ENCODE data around the gene FUNDC2.
"Not testable (repeated sequence)": the region's sequence is repeated elsewhere in the genome, so short reads cannot be mapped to it uniquely, and the experiment has no call there.

Gene FUNDC2

GRCh38 chrX:155026727-155027508 lies at the start of gene FUNDC2:
TSS of gene FUNDC2 (plus strand) at chrX:155026844. CDS start at chrX:155026939, 95 bp downstream.
- DNase-seq, result peak; percentile 91

- no peak for DNase-seq
Measured at GRCh38 chrX:154979629-154980028, 47.0 kb upstream of the FUNDC2 start.

GRCh38 chrX:154980330-154981115 lies 46.1 kb upstream of the FUNDC2 start:
- peak; percentile 63 for DNase-seq

GRCh38 chrX:154981116-154981411 lies 45.6 kb upstream of the FUNDC2 start:
- DNase-seq, result no peak

GRCh38 chrX:154986826-154987575 lies 39.6 kb upstream of the FUNDC2 start:
- DNase-seq, result no peak

- no peak for DNase-seq
Measured at GRCh38 chrX:154987940-154988339, 38.7 kb upstream of the FUNDC2 start.

GRCh38 chrX:154988719-154989118 lies 37.9 kb upstream of the FUNDC2 start:
- DNase-seq, result no peak

- DNase-seq, result no peak
Measured at GRCh38 chrX:154990496-154990895, 36.1 kb upstream of the FUNDC2 start.

GRCh38 chrX:154991039-154991438 lies 35.6 kb upstream of the FUNDC2 start:
- DNase-seq, result no peak

GRCh38 chrX:154991476-154991875 lies 35.2 kb upstream of the FUNDC2 start:
- DNase-seq, result no peak

GRCh38 chrX:154998204-154998880 lies 28.3 kb upstream of the FUNDC2 start:
- DNase-seq, result no peak

- DNase-seq, result no peak
Measured at GRCh38 chrX:155000841-155001240, 25.8 kb upstream of the FUNDC2 start.

GRCh38 chrX:155001873-155002272 lies 24.8 kb upstream of the FUNDC2 start:
- no peak for DNase-seq

GRCh38 chrX:155005190-155005589 lies 21.5 kb upstream of the FUNDC2 start:
- no peak for DNase-seq

GRCh38 chrX:155006379-155006778 lies 20.3 kb upstream of the FUNDC2 start:
- DNase-seq, result not testable (repeated sequence)

- not testable (repeated sequence) for DNase-seq
Measured at GRCh38 chrX:155006913-155007671, 19.6 kb upstream of the FUNDC2 start.

- DNase-seq, result not testable (repeated sequence)
Measured at GRCh38 chrX:155008578-155008977, 18.1 kb upstream of the FUNDC2 start.

- no peak for DNase-seq
Measured at GRCh38 chrX:155009994-155010472, 16.6 kb upstream of the FUNDC2 start.

GRCh38 chrX:155020591-155020990 lies 6.1 kb upstream of the FUNDC2 start:
- DNase-seq, result no peak

GRCh38 chrX:155022585-155022984 lies 4.1 kb upstream of the FUNDC2 start, which contains the start of gene F8:
TSS of gene F8 (minus strand) at chrX:155022723. CDS start at chrX:155022552, 171 bp downstream.
- no peak for DNase-seq

- DNase-seq, result no peak
Measured at GRCh38 chrX:155023907-155024833, 2.5 kb upstream of the FUNDC2 start.
